GM21825 (cell line): ENCODE measurements around the gene BST2.
A peak's percentile ranks its signal among the peaks of the same experiment; 100 is the strongest.
"Not testable (repeated sequence)": the region's sequence is repeated elsewhere in the genome, so short reads cannot be mapped to it uniquely, and the experiment has no call there.

Source experiments
- ATAC-seq: cut with Tn5 transposase; IDR thresholded peaks from one replicate; pipeline ENCODE4 v1.9.1; 2021; ENCODE audit warnings: mild to moderate bottlenecking, moderate library complexity; ENCODE audit not compliant: unreplicated experiment

Gene BST2

GRCh38 chr19:17390665-17391370 is 14.6 kb downstream of the BST2 start:
- ATAC-seq, result peak; percentile 88

- no peak for ATAC-seq
Observed at GRCh38 chr19:17389957-17390664, 15.3 kb downstream of the BST2 start.

- ATAC-seq, result no peak
Observed at GRCh38 chr19:17389288-17389687, 16.1 kb downstream of the BST2 start.

GRCh38 chr19:17385878-17386611 is 19.4 kb downstream of the BST2 start:
- no peak for ATAC-seq

- no peak for ATAC-seq
Observed at GRCh38 chr19:17380426-17381138, 24.8 kb downstream of the BST2 start.

GRCh38 chr19:17379221-17379631 is 26.2 kb downstream of the BST2 start:
- no peak for ATAC-seq

- ATAC-seq, result no peak
Observed at GRCh38 chr19:17378271-17378670, 27.2 kb downstream of the BST2 start.

- ATAC-seq, result no peak
Observed at GRCh38 chr19:17376935-17377600, 28.4 kb downstream of the BST2 start, which contains the start of gene PLVAP. TSS of gene PLVAP (minus strand) at chr19:17377342. CDS start at chr19:17377288, 54 bp downstream.

- ATAC-seq, result peak; percentile 48
Observed at GRCh38 chr19:17370026-17370587, 35.3 kb downstream of the BST2 start.

- no peak for ATAC-seq
Observed at GRCh38 chr19:17365361-17365760, 40.1 kb downstream of the BST2 start.

GRCh38 chr19:17363852-17364605 is 41.4 kb downstream of the BST2 start:
- not testable (repeated sequence) for ATAC-seq

- no peak for ATAC-seq
Observed at GRCh38 chr19:17359905-17360800, 45.3 kb downstream of the BST2 start.

GRCh38 chr19:17358395-17358794 is 47.0 kb downstream of the BST2 start:
- ATAC-seq, result no peak

- ATAC-seq, result no peak
Observed at GRCh38 chr19:17357724-17358123, 47.7 kb downstream of the BST2 start.

GRCh38 chr19:17357078-17357666 is 48.3 kb downstream of the BST2 start:
- ATAC-seq, result no peak

- no peak for ATAC-seq
Observed at GRCh38 chr19:17353386-17353785, 52.0 kb downstream of the BST2 start.
